SK-N-MC (cell line): ENCODE data around the gene INPP5A.

Experiments
- DNase-seq: peaks from one replicate; pipeline ENCODE4 v3.0.0-alpha.2; 2011; ENCODE audit warnings: low read depth, low spot score
- H3K27ac ChIP-seq: fragments of 200-600 bp; sonication (generic); 2 replicates; pipeline ENCODE4 v1.5.1; 2016; ENCODE audit warnings: mixed run types
- H3K36me3 ChIP-seq: fragments of 200-600 bp; sonication (generic); 2 replicates; pipeline ENCODE4 v1.6.1; 2017; ENCODE audit warnings: antibody characterized with exemption, low read length, mixed read lengths; ENCODE audit not compliant: insufficient read depth
- H3K4me3 ChIP-seq: fragments of 200-600 bp; sonication (generic); 2 replicates; pipeline ENCODE4 v1.5.1; 2016
- H3K9ac ChIP-seq: fragments of 200-600 bp; sonication (generic); 2 replicates; pipeline ENCODE4 v1.8.0; 2017; ENCODE audit warnings: mixed run types, mixed read lengths; ENCODE audit not compliant: insufficient read length
- H3K9me3 ChIP-seq: fragments of 200-600 bp; sonication (generic); 2 replicates; pipeline ENCODE4 v1.6.1; 2017; ENCODE audit warnings: low read depth, mild to moderate bottlenecking, antibody characterized with exemption, low read length, moderate library complexity, mixed read lengths
- EZH2 ChIP-seq: fragments of 200-600 bp; sonication (generic); IDR thresholded peaks from one replicate; pipeline ENCODE4 v1.6.1; 2017; ENCODE audit warnings: antibody characterized with exemption
- FOXP2 ChIP-seq: optimal IDR thresholded peaks from 2 replicates; pipeline ENCODE3; 2011; ENCODE audit warnings: mild to moderate bottlenecking, moderate library complexity; ENCODE audit not compliant: insufficient read depth; ENCODE audit errors: extremely low read length, control extremely low read depth
- POLR2AphosphoS5 ChIP-seq: IDR thresholded peaks from 2 replicates; pipeline ENCODE4 v1.6.1; 2012; ENCODE audit warnings: mild to moderate bottlenecking, low read depth, low read length, borderline replicate concordance

Gene INPP5A

GRCh38 chr10:132578287-132578951, 40.8 kb downstream of the INPP5A start:
- no peaks in the 10 kb centered on the region for H3K36me3 ChIP-seq
- DNase-seq = no peak
- no peaks in the 10 kb centered on the region for H3K9me3 ChIP-seq
- TF ChIP-seq EZH2 (no peak), POLR2AphosphoS5 (no peak), FOXP2 (no peak)
- H3K27ac ChIP-seq = no peak overlapping the region
- H3K4me3 ChIP-seq = no peak overlapping the region
- H3K9ac ChIP-seq = no peak overlapping the region

- no peaks in the 10 kb centered on the region for H3K36me3 ChIP-seq
- no peak overlapping the region for H3K9ac ChIP-seq
- H3K9me3 ChIP-seq = no peaks in the 10 kb centered on the region
- no peak for TF ChIP-seq POLR2AphosphoS5
- no peak for TF ChIP-seq FOXP2
- no peak for TF ChIP-seq EZH2
- H3K4me3 ChIP-seq = no peak overlapping the region
- H3K27ac ChIP-seq = no peak overlapping the region
- no peak for DNase-seq
Measured at GRCh38 chr10:132579027-132579859, 41.7 kb downstream of the INPP5A start.

GRCh38 chr10:132580143-132580542, 42.6 kb downstream of the INPP5A start:
- Histone ChIP-seq H3K27ac (no peak overlapping the region), H3K9ac (no peak overlapping the region), H3K4me3 (no peak overlapping the region), H3K9me3 (no peaks in the 10 kb centered on the region), H3K36me3 (no peaks in the 10 kb centered on the region)
- no peak for DNase-seq
- TF ChIP-seq FOXP2 (no peak), POLR2AphosphoS5 (no peak), EZH2 (no peak)

GRCh38 chr10:132580617-132581016, 43.0 kb downstream of the INPP5A start:
- no peaks in the 10 kb centered on the region for H3K36me3 ChIP-seq
- no peak overlapping the region for H3K9ac ChIP-seq
- no peak for TF ChIP-seq POLR2AphosphoS5
- TF ChIP-seq EZH2 = no peak
- no peak for TF ChIP-seq FOXP2
- H3K27ac ChIP-seq = no peak overlapping the region
- H3K9me3 ChIP-seq = no peaks in the 10 kb centered on the region
- DNase-seq = no peak
- H3K4me3 ChIP-seq = no peak overlapping the region

GRCh38 chr10:132582137-132582536, 44.5 kb downstream of the INPP5A start:
- no peak for DNase-seq
- no peak overlapping the region for H3K4me3 ChIP-seq
- H3K9me3 ChIP-seq = no peaks in the 10 kb centered on the region
- no peak overlapping the region for H3K27ac ChIP-seq
- no peaks in the 10 kb centered on the region for H3K36me3 ChIP-seq
- TF ChIP-seq EZH2 (no peak), POLR2AphosphoS5 (no peak), FOXP2 (no peak)
- no peak overlapping the region for H3K9ac ChIP-seq

GRCh38 chr10:132582771-132583170, 45.2 kb downstream of the INPP5A start:
- Histone ChIP-seq H3K27ac (no peak overlapping the region), H3K9me3 (no peaks in the 10 kb centered on the region), H3K9ac (no peak overlapping the region), H3K36me3 (no peaks in the 10 kb centered on the region), H3K4me3 (no peak overlapping the region)
- no peak for TF ChIP-seq POLR2AphosphoS5
- no peak for TF ChIP-seq FOXP2
- TF ChIP-seq EZH2 = no peak
- no peak for DNase-seq

GRCh38 chr10:132583456-132583855, 45.9 kb downstream of the INPP5A start:
- TF ChIP-seq EZH2 (no peak), POLR2AphosphoS5 (no peak), FOXP2 (no peak)
- DNase-seq = no peak
- no peak overlapping the region for H3K9ac ChIP-seq
- no peak overlapping the region for H3K4me3 ChIP-seq
- H3K36me3 ChIP-seq = no peaks in the 10 kb centered on the region
- H3K27ac ChIP-seq = no peak overlapping the region
- no peaks in the 10 kb centered on the region for H3K9me3 ChIP-seq

- no peak for DNase-seq
- H3K27ac ChIP-seq = no peak overlapping the region
- TF ChIP-seq FOXP2 (no peak), EZH2 (no peak), POLR2AphosphoS5 (no peak)
- H3K9me3 ChIP-seq = no peaks in the 10 kb centered on the region
- no peaks in the 10 kb centered on the region for H3K36me3 ChIP-seq
- no peak overlapping the region for H3K9ac ChIP-seq
- H3K4me3 ChIP-seq = no peak overlapping the region
Measured at GRCh38 chr10:132584081-132584480, 46.5 kb downstream of the INPP5A start.
